ENCODE data around the gene ACTN2.

ACTN2 gene

GRCh38 chr1:236802264-236802663, 116.0 kb downstream of the ACTN2 start:
- no peak for TF ChIP-seq CTCF (IDR thresholded peaks at IDR 0.05; ENCODE audit: insufficient read depth, missing control alignments)
- no peak for DNase-seq (ENCODE audit: insufficient read length, low spot score)
- no peak for FAIRE-seq

GRCh38 chr1:236806634-236807033, 120.3 kb downstream of the ACTN2 start:
- FAIRE-seq = peak; percentile 53
- no peak for TF ChIP-seq CTCF (IDR thresholded peaks at IDR 0.05; ENCODE audit: insufficient read depth, missing control alignments)
- DNase-seq (ENCODE audit: insufficient read length, low spot score) = no peak

- no peak for FAIRE-seq
- no peak for DNase-seq (ENCODE audit: insufficient read length, low spot score)
- TF ChIP-seq CTCF (IDR thresholded peaks at IDR 0.05; ENCODE audit: insufficient read depth, missing control alignments) = no peak
These were observed 121.7 kb downstream of the ACTN2 start for GRCh38 chr1:236808005-236808404.

- no peak for TF ChIP-seq CTCF (IDR thresholded peaks at IDR 0.05; ENCODE audit: insufficient read depth, missing control alignments)
- FAIRE-seq (peak; percentile 61), DNase-seq (ENCODE audit: insufficient read length, low spot score) (no peak)
These were observed 122.3 kb downstream of the ACTN2 start for GRCh38 chr1:236808564-236809130.

GRCh38 chr1:236809148-236809547, 122.8 kb downstream of the ACTN2 start:
- no peak for TF ChIP-seq CTCF (IDR thresholded peaks at IDR 0.05; ENCODE audit: insufficient read depth, missing control alignments)
- no peak for DNase-seq (ENCODE audit: insufficient read length, low spot score)
- FAIRE-seq = no peak

GRCh38 chr1:236810018-236810417, 123.7 kb downstream of the ACTN2 start:
- FAIRE-seq = no peak
- TF ChIP-seq CTCF (IDR thresholded peaks at IDR 0.05; ENCODE audit: insufficient read depth, missing control alignments) = no peak

GRCh38 chr1:236812334-236813030, 126.2 kb downstream of the ACTN2 start:
- no peak for TF ChIP-seq CTCF (IDR thresholded peaks at IDR 0.05; ENCODE audit: insufficient read depth, missing control alignments)
- FAIRE-seq (peak; percentile 73), DNase-seq (ENCODE audit: insufficient read length, low spot score) (no peak)

More at GRCh38 chr1:236810018-236810417, 123.7 kb downstream of the ACTN2 start:
- no peak for DNase-seq (ENCODE audit: insufficient read length, low spot score)

All from D721Med (cell line).